ENCODE results near the gene CSRP1. TPM values are rescaled to one million over a fixed set of nuclear protein-coding genes. Genes with fewer than 3 reads are reported as not detected.

Gene CSRP1
- total and polyA plus RNA-seq, 2 experiments from 2014 or later = 5.8 to 29.9 TPM

DNA sequence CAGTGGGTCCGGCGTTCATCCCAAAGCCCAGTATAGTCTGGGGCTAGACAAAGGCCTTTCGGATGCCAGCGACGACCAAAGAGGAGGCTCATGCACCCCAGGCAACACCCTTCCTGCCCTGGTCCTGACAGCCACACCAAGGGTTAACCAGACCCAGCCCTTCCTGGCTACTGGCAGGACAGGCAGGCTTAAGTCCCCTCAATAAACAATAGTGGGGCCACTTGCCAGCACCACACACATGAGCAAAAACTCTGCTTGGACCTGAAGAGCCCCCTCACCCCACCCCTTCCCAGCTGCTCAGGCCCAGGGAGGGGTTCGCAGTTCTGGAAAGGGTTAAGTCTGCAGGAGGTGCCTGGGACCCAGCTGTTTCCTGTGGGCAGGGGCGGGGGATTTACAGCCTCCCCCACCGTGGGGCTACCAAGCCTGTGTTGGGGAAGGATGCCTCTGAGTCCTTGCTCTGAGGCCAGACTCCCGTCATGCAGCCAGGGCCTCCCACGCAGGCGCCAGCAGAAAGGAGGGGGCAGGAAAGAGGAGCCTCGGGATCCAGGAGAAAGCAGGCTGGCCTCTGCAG lies 56.1 kb downstream of the CSRP1 start:
- peaks cover 7% of the 10 kb centered on the region for H3K27me3 Mint-ChIP-seq (ENCODE audit: insufficient read depth, low read depth, poor library complexity)
- H3K9me2 ChIP-seq (ENCODE audit: insufficient read depth) = no peaks in the 10 kb centered on the region
- no peak overlapping the region for H3K27ac ChIP-seq (ENCODE audit: low read depth)
- ATAC-seq (peak; percentile 24), DNase-seq (ENCODE audit: low spot score) (peak; percentile 51)
- peaks cover 7% of the 10 kb centered on the region; the same call in 1 of the 2 replicates for H3F3A ChIP-seq (replicated peaks; ENCODE audit: low read depth)
- TF ChIP-seq, protein P1, sequence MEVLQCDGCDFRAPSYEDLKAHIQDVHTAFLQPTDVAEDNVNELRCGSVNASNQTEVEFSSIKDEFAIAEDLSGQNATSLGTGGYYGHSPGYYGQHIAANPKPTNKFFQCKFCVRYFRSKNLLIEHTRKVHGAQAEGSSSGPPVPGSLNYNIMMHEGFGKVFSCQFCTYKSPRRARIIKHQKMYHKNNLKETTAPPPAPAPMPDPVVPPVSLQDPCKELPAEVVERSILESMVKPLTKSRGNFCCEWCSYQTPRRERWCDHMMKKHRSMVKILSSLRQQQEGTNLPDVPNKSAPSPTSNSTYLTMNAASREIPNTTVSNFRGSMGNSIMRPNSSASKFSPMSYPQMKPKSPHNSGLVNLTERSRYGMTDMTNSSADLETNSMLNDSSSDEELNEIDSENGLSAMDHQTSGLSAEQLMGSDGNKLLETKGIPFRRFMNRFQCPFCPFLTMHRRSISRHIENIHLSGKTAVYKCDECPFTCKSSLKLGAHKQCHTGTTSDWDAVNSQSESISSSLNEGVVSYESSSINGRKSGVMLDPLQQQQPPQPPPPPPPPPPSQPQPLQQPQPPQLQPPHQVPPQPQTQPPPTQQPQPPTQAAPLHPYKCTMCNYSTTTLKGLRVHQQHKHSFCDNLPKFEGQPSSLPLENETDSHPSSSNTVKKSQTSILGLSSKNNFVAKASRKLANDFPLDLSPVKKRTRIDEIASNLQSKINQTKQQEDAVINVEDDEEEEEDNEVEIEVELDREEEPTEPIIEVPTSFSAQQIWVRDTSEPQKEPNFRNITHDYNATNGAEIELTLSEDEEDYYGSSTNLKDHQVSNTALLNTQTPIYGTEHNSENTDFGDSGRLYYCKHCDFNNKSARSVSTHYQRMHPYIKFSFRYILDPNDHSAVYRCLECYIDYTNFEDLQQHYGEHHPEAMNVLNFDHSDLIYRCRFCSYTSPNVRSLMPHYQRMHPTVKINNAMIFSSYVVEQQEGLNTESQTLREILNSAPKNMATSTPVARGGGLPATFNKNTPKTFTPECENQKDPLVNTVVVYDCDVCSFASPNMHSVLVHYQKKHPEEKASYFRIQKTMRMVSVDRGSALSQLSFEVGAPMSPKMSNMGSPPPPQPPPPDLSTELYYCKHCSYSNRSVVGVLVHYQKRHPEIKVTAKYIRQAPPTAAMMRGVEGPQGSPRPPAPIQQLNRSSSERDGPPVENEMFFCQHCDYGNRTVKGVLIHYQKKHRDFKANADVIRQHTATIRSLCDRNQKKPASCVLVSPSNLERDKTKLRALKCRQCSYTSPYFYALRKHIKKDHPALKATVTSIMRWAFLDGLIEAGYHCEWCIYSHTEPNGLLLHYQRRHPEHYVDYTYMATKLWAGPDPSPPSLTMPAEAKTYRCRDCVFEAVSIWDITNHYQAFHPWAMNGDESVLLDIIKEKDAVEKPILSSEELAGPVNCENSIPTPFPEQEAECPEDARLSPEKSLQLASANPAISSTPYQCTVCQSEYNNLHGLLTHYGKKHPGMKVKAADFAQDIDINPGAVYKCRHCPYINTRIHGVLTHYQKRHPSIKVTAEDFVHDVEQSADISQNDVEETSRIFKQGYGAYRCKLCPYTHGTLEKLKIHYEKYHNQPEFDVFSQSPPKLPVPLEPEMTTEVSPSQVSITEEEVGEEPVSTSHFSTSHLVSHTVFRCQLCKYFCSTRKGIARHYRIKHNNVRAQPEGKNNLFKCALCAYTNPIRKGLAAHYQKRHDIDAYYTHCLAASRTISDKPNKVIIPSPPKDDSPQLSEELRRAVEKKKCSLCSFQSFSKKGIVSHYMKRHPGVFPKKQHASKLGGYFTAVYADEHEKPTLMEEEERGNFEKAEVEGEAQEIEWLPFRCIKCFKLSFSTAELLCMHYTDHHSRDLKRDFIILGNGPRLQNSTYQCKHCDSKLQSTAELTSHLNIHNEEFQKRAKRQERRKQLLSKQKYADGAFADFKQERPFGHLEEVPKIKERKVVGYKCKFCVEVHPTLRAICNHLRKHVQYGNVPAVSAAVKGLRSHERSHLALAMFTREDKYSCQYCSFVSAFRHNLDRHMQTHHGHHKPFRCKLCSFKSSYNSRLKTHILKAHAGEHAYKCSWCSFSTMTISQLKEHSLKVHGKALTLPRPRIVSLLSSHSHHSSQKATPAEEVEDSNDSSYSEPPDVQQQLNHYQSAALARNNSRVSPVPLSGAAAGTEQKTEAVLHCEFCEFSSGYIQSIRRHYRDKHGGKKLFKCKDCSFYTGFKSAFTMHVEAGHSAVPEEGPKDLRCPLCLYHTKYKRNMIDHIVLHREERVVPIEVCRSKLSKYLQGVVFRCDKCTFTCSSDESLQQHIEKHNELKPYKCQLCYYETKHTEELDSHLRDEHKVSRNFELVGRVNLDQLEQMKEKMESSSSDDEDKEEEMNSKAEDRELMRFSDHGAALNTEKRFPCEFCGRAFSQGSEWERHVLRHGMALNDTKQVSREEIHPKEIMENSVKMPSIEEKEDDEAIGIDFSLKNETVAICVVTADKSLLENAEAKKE (CRISPR knock-in tag; IDR thresholded peaks at IDR 0.05) = no peak
- TF ChIP-seq CREB1 (CRISPR knock-in tag; IDR thresholded peaks at IDR 0.05; ENCODE audit: low read depth) = no peak
- no peak for TF ChIP-seq NANOG (IDR thresholded peaks at IDR 0.05; ENCODE audit: borderline replicate concordance)
- TF ChIP-seq JUNB (IDR thresholded peaks at IDR 0.05; ENCODE audit: unreplicated experiment) = no peak
- TF ChIP-seq EZH2phosphoT487 (IDR thresholded peaks at IDR 0.05; ENCODE audit: unreplicated experiment) = no peak
- TF ChIP-seq, protein P2, sequence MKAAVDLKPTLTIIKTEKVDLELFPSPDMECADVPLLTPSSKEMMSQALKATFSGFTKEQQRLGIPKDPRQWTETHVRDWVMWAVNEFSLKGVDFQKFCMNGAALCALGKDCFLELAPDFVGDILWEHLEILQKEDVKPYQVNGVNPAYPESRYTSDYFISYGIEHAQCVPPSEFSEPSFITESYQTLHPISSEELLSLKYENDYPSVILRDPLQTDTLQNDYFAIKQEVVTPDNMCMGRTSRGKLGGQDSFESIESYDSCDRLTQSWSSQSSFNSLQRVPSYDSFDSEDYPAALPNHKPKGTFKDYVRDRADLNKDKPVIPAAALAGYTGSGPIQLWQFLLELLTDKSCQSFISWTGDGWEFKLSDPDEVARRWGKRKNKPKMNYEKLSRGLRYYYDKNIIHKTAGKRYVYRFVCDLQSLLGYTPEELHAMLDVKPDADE (IDR thresholded peaks at IDR 0.05) = no peak
- TF ChIP-seq, protein P3, sequence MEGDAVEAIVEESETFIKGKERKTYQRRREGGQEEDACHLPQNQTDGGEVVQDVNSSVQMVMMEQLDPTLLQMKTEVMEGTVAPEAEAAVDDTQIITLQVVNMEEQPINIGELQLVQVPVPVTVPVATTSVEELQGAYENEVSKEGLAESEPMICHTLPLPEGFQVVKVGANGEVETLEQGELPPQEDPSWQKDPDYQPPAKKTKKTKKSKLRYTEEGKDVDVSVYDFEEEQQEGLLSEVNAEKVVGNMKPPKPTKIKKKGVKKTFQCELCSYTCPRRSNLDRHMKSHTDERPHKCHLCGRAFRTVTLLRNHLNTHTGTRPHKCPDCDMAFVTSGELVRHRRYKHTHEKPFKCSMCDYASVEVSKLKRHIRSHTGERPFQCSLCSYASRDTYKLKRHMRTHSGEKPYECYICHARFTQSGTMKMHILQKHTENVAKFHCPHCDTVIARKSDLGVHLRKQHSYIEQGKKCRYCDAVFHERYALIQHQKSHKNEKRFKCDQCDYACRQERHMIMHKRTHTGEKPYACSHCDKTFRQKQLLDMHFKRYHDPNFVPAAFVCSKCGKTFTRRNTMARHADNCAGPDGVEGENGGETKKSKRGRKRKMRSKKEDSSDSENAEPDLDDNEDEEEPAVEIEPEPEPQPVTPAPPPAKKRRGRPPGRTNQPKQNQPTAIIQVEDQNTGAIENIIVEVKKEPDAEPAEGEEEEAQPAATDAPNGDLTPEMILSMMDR (conservative IDR thresholded peaks at IDR 0.05; ENCODE audit: low read depth in 2 of 2) = no peak
- TF ChIP-seq ZNF331 (CRISPR knock-in tag; IDR thresholded peaks at IDR 0.05; ENCODE audit: low read depth) = no peak
- no peak overlapping the region for H3K4me3 ChIP-seq
- H3K4me1 ChIP-seq (ENCODE audit: insufficient read depth) = peaks cover 36% of the 10 kb centered on the region
- 0 out of 2 replicates have a peak overlapping the region, but pooled peaks have one; percentile 38 for H3K4me2 ChIP-seq
- H4K20me1 ChIP-seq (replicated peaks; ENCODE audit: insufficient read depth) = no peaks in the 10 kb centered on the region
- H3K79me2 ChIP-seq (replicated peaks; ENCODE audit: insufficient read depth) = no peaks in the 10 kb centered on the region
- H3K9me3 Mint-ChIP-seq = no peaks in the 10 kb centered on the region
- no peaks in the 10 kb centered on the region for H3K36me3 ChIP-seq (ENCODE audit: insufficient read depth)
- H3K4me1 Mint-ChIP-seq = peaks cover 43% of the 10 kb centered on the region
- H3K27me3 ChIP-seq (ENCODE audit: insufficient read depth) = no peaks in the 10 kb centered on the region
- no peaks in the 10 kb centered on the region for H3K36me3 Mint-ChIP-seq (ENCODE audit: low read depth)
- no peak overlapping the region for H3K27ac Mint-ChIP-seq
- H3K4me3 Mint-ChIP-seq = no peak overlapping the region
- H2AFZ ChIP-seq = peak overlapping the region; percentile 91
